A549 (cell line): Measurements from ENCODE around the gene TOPORS.
"Not testable (repeated sequence)": the region's sequence is repeated elsewhere in the genome, so short reads cannot be mapped to it uniquely, and the experiment has no call there.

Experiments used
- CEBPB ChIP-seq, 2 experiments: fragments of >200 bp in 1 of 2; sonication (Bioruptor Twin) in 1 of 2; formaldehyde crosslinking in 1 of 2; IDR thresholded peaks; 2 replicates each; pipeline ENCODE4 v1.6.1; 2012 to 2016
- CHD2 ChIP-seq: fragments of 150-350 bp; IDR thresholded peaks from 2 replicates; pipeline ENCODE4 v1.6.1; 2014; ENCODE audit warnings: low read length; ENCODE audit not compliant: partially characterized antibody
- CTCF ChIP-seq: fragments of >200 bp; sonication (Bioruptor Twin); formaldehyde crosslinking; IDR thresholded peaks from 3 replicates; pipeline ENCODE4 v1.5.1; 2016
- HMGXB4 ChIP-seq: fragments of 250-450 bp; sonication (Bioruptor Pico); IDR thresholded peaks from 2 replicates; pipeline ENCODE4 v1.5.0; 2021; ENCODE audit warnings: mild to moderate bottlenecking, moderate library complexity, borderline replicate concordance
- HOXB5 ChIP-seq: fragments of 250-450 bp; sonication (Bioruptor Pico); IDR thresholded peaks from 2 replicates; pipeline ENCODE4 v1.5.0; 2020; ENCODE audit warnings: mild to moderate bottlenecking, moderate library complexity
- MAX ChIP-seq: IDR thresholded peaks from 2 replicates; pipeline ENCODE4 v1.6.1; 2012
- MYC ChIP-seq: IDR thresholded peaks from 2 replicates; pipeline ENCODE4 v1.6.1; 2012; ENCODE audit warnings: mild to moderate bottlenecking, inconsistent platforms, low read length, improper control_type of control experiment, borderline replicate concordance
- NFE2L2 ChIP-seq: fragments of 150-350 bp; conservative IDR thresholded peaks from 2 replicates; pipeline ENCODE4 v1.6.1; 2014; ENCODE audit warnings: low read length
- POLR2A ChIP-seq: IDR thresholded peaks from 2 replicates; pipeline ENCODE4 v1.6.1; 2012; ENCODE audit warnings: mild to moderate bottlenecking, low read length
- RAD21 ChIP-seq, 2 experiments: fragments of >200 bp in 1 of 2; sonication (Bioruptor Twin) in 1 of 2; formaldehyde crosslinking in 1 of 2; IDR thresholded peaks in 1 of 2; conservative IDR thresholded peaks in 1 of 2; 2 replicates in 1 of 2; 3 replicates in 1 of 2; pipeline ENCODE4 v1.6.1; 2012 to 2018; ENCODE audit warnings: inconsistent platforms in 1 of 2
- SREBF2 ChIP-seq: fragments of 450-650 bp; IDR thresholded peaks from 2 replicates; pipeline ENCODE4 v1.6.1; 2014; ENCODE audit warnings: mild to moderate bottlenecking, moderate library complexity
- ZFP36 ChIP-seq: fragments of 450-650 bp; IDR thresholded peaks from 2 replicates; pipeline ENCODE4 v1.6.1; 2014; ENCODE audit warnings: borderline replicate concordance; ENCODE audit not compliant: partially characterized antibody

GRCh38 chr9:32524558-32524891, 27.9 kb downstream of the TOPORS start:
- not testable (repeated sequence) for TF ChIP-seq CTCF; NFE2L2; MYC; POLR2A; ZFP36; HMGXB4; CEBPB (IDR thresholded peaks at IDR 0.05); RAD21 (conservative IDR thresholded peaks at IDR 0.05 in 1 of 2, IDR thresholded peaks at IDR 0.05 in 1 of 2); MAX; HOXB5; CHD2; SREBF2
